Limb (tissue), 2 donors: Measurements from ENCODE around the gene BLOC1S4.

Experiments used
- DNase-seq, 2 donors: peaks; one replicate each; pipeline ENCODE4 v3.0.0-alpha.2; 2016; ENCODE audit errors: extremely low spot score in 2 of 2

BLOC1S4 gene

GRCh38 chr4:6763330-6763851 is 47.4 kb downstream of the BLOC1S4 start:
- no peak for DNase-seq

- DNase-seq = no peak
These were observed 49.1 kb downstream of the BLOC1S4 start for GRCh38 chr4:6764976-6765620.

GRCh38 chr4:6765703-6766102 is 49.7 kb downstream of the BLOC1S4 start:
- no peak for DNase-seq
